HFFc6 (cell line): ENCODE measurements around the gene EVC2. TPM values are rescaled to one million over a fixed set of nuclear protein-coding genes. Genes with fewer than 3 reads are reported as not detected.

Experiments
- DNase-seq: peaks from one replicate; pipeline ENCODE4 v3.0.0-alpha.2; 2018
- H3K27ac Mint-ChIP-seq: 2 replicates; pipeline ENCODE4 v1.8.0; 2020; ENCODE audit warnings: mild to moderate bottlenecking, mixed read lengths
- H3K27me3 Mint-ChIP-seq: 2 replicates; pipeline ENCODE4 v1.8.0; 2021; ENCODE audit warnings: mild to moderate bottlenecking, moderate library complexity, mixed read lengths; ENCODE audit not compliant: insufficient read depth
- H3K36me3 Mint-ChIP-seq: 2 replicates; pipeline ENCODE4 v1.8.0; 2021; ENCODE audit warnings: low read depth, mixed read lengths
- H3K4me1 Mint-ChIP-seq: 2 replicates; pipeline ENCODE4 v1.8.0; 2020; ENCODE audit warnings: low read depth, mixed read lengths
- H3K4me3 Mint-ChIP-seq: 2 replicates; pipeline ENCODE4 v1.8.0; 2020; ENCODE audit warnings: mild to moderate bottlenecking, moderate library complexity, mixed read lengths
- H3K9me3 Mint-ChIP-seq: 2 replicates; pipeline ENCODE4 v1.8.0; 2020; ENCODE audit warnings: mild to moderate bottlenecking, mixed read lengths
- CTCF ChIP-seq: fragments of 200-600 bp; sonication (generic); IDR thresholded peaks from 2 replicates; pipeline ENCODE4 v1.5.0; 2021; ENCODE audit warnings: antibody characterized with exemption, mild to moderate bottlenecking
- total RNA-seq, 6 experiments: library from RNA; stranded (reverse); fragmentation: NEBNext Ultra II Directional; extraction: Animal tissue kit (Norgen Biotek cat#: 25700); gene quantifications; 2 replicates in 1 of 6; 3 replicates in 5 of 6; pipeline ENCODE4 v1.2.3, GENCODE V29; 2021

EVC2 gene
- total RNA-seq, 6 experiments from 2014 or later, result 3.0 to 4.1 (median 3.8) TPM

DNA sequence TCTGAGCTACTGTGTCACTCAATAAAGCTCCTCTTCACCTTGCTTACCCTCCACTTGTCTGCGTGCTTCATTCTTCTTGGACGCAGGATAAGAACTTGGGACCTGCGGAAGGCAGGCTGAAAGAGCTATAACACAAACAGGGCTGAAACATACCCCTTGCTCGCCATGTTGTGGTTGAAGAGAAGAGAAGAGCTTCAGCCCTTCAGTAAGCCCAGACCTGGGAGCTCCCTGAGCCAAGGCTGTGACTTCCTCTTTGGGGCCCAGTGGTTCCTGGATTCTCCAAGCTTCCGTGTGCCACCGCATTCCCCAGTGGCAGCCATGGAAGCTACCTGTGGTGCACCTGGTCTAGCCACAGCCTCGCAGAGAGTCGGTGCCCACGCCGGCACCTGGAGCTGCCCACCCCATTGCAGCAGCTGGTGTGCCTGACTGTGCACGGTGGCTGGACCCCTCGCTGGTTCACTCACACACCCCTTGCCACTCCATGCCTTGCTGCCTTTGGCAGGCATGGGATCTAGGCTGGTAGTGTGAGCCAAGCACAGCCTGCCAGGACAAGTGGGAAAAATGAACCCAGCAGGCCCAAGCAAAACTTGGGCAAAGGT lies 160.6 kb downstream of the EVC2 start:
- Mint-ChIP-seq H3K27ac (no peak overlapping the region), H3K27me3 (no peaks in the 10 kb centered on the region; the same call in 1 of the 2 replicates), H3K9me3 (peaks cover 12% of the 10 kb centered on the region), H3K4me1 (peaks cover 4% of the 10 kb centered on the region; the same call in 1 of the 2 replicates), H3K36me3 (peaks cover 33% of the 10 kb centered on the region), H3K4me3 (no peak overlapping the region)
- DNase-seq, result no peak
- TF ChIP-seq CTCF, result no peak

GRCh38 chr4:5545271-5545670 lies 163.1 kb downstream of the EVC2 start:
- no peak for TF ChIP-seq CTCF
- Mint-ChIP-seq H3K27me3 (no peaks in the 10 kb centered on the region; the same call in 1 of the 2 replicates), H3K4me1 (peaks cover 4% of the 10 kb centered on the region; the same call in 1 of the 2 replicates), H3K9me3 (peaks cover 6% of the 10 kb centered on the region), H3K36me3 (peaks cover 11% of the 10 kb centered on the region), H3K4me3 (no peak overlapping the region), H3K27ac (no peak overlapping the region)
- no peak for DNase-seq

GRCh38 chr4:5544762-5545161 lies 163.6 kb downstream of the EVC2 start:
- Mint-ChIP-seq H3K27ac (no peak overlapping the region), H3K27me3 (no peaks in the 10 kb centered on the region; the same call in 1 of the 2 replicates), H3K4me3 (no peak overlapping the region), H3K4me1 (peaks cover 4% of the 10 kb centered on the region; the same call in 1 of the 2 replicates), H3K36me3 (peaks cover 6% of the 10 kb centered on the region), H3K9me3 (peaks cover 1% of the 10 kb centered on the region)
- TF ChIP-seq CTCF, result no peak
- no peak for DNase-seq

- TF ChIP-seq CTCF, result no peak
These were observed 164.7 kb downstream of the EVC2 start for GRCh38 chr4:5543681-5544080.

GRCh38 chr4:5541169-5541568 lies 167.2 kb downstream of the EVC2 start:
- TF ChIP-seq CTCF, result no peak
- no peak overlapping the region for H3K27ac Mint-ChIP-seq
- H3K27me3 Mint-ChIP-seq, result no peaks in the 10 kb centered on the region; the same call in 1 of the 2 replicates
- no peak overlapping the region for H3K4me3 Mint-ChIP-seq
- H3K4me1 Mint-ChIP-seq, result peaks cover 4% of the 10 kb centered on the region; the same call in 1 of the 2 replicates
- DNase-seq, result no peak
- no peaks in the 10 kb centered on the region for H3K9me3 Mint-ChIP-seq
- H3K36me3 Mint-ChIP-seq, result no peaks in the 10 kb centered on the region; the same call in 1 of the 2 replicates

More at GRCh38 chr4:5543681-5544080, 164.7 kb downstream of the EVC2 start:
- Mint-ChIP-seq H3K27ac (no peak overlapping the region), H3K36me3 (no peaks in the 10 kb centered on the region; the same call in 1 of the 2 replicates), H3K27me3 (no peaks in the 10 kb centered on the region; the same call in 1 of the 2 replicates), H3K4me3 (no peak overlapping the region), H3K9me3 (no peaks in the 10 kb centered on the region), H3K4me1 (peaks cover 4% of the 10 kb centered on the region; the same call in 1 of the 2 replicates)
- DNase-seq, result no peak
